ENCODE data around the gene KCNIP4.

GRCh38 chr4:21211846-21212245 lies 736.7 kb downstream of the KCNIP4 start:
- no peak for TF ChIP-seq EZH2 (IDR thresholded peaks at IDR 0.05)
- no peak for TF ChIP-seq CTCF (IDR thresholded peaks at IDR 0.05)
